Renal cortical epithelial cell (primary cell): Measurements from ENCODE around the gene A2M. TPM values are rescaled to one million over a fixed set of nuclear protein-coding genes. Genes with fewer than 3 reads are reported as not detected.

ENCODE experiments used
- DNase-seq: peaks from one replicate; pipeline ENCODE4 v3.0.0-alpha.2; 2011; ENCODE audit warnings: low read depth
- total RNA-seq: library from RNA; depleted of rRNA; stranded (reverse); fragments of >200 nt; gene quantifications from 2 replicates; pipeline ENCODE4 v1.2.3, GENCODE V29; 2014

Gene A2M
- total RNA-seq, 1 donor from 2014 or later = 0.35 TPM

DNA sequence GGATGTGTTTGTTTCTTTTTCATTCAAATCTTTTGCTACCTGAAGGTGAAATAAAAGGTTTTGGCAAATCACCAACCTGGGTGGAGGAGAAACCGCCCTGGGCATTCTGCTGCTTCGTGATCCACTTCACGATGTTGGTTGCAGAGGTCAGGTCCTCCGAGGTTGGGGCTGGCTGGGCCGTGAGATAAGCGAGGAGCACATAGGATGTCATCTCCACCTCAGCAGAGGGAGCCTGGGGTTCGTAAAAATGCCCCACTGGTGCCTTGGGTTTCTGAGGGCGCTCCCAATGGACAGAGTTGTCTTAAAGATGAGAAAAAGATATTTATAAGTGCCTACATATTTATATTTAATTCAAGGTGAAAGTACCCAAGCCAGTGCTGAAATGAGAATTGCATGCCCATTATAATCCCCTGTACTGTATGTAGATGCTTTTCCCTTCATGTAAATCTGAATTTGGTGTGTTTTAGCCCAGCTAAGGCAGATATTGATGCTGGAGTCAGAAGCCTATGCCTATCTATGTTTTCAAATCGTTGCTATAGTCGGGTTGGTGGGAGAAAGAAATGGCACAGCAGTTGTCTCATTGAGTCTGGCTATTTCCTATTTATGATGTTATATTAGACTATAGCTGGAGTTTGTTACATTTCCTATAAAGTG is 41.1 kb downstream of the A2M start:
- DNase-seq = no peak

DNA sequence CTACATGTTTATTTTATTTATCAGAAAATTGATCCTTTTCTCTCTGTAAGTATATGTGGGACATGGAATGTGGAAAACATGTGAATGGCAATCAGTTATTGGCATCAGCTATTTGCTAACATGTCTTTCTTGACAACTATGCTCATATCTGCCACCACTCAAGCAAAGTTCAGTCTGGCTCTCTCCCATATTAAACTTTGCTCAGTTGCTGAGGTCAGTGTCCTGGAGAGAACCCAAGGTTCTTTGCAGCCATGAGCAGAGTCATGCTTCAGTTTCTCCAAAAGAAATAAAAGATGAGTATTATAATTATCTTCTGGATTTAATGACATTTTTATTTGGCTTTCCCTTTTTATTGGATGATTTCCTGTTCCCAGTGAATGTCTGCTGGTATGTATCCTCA is 42.6 kb downstream of the A2M start:
- no peak for DNase-seq

DNA sequence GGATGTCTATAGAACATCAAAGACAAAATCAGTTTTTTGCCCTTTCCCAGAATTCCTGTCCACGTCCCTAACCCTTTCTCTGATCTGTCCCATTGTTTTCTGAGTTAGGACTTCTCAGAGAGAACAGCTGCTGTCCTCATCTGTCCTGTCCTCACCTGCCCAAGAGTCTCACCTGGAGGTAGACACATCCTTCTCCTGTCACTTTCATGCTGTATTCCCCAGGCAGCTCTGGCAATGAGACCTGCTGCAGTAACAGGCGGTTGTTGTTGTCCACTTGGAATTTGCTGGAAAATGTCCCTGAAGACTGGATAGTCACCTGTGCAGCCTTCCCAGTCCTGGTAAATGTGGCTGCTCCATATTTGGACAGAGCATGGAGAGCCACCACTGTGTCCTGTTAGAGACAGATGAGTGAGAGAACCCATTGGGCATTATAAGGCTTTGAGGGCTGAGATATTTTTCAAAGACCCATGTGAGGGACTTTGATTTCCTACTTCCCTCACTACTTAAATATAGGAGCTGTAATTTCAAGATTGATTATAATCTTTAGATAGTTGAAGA is 43.2 kb downstream of the A2M start:
- no peak for DNase-seq

DNA sequence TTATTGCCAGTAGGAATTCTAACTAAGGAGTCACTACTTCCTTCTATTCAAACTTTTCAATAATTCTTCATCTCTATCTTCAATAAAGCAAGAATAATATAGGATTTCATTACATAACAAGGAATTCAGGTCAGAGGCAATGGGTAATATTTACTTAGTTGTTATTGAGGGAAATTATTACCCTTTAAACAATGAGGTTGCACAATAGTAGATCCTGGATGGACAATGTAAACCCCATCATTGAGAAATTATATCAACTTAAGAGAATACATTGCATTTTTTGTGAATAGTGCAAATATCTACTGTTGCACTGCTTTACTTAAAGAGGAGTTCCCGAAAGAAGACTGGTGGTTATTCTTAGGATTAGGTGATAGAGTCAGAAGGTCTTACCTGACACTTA is 43.8 kb downstream of the A2M start:
- DNase-seq = no peak

DNA sequence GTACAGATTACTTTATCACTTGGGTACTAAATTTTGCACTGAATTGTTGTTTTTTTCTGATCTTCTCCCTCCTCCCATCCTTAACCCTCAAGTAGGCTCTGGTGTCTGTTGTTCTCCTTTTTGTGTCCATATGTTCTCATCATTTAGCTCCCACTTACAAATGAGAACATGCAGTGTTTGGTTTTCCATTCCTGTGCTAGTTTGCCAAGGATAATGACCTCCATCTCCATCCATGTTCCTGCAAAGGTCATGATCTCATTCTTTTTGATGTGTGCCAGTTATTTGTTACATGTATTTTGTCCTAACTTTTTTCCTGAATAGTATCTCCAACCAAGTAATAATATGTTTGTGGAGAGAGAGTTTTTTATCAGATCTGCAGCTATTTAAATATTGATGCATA is 44.2 kb downstream of the A2M start:
- no peak for DNase-seq

DNA sequence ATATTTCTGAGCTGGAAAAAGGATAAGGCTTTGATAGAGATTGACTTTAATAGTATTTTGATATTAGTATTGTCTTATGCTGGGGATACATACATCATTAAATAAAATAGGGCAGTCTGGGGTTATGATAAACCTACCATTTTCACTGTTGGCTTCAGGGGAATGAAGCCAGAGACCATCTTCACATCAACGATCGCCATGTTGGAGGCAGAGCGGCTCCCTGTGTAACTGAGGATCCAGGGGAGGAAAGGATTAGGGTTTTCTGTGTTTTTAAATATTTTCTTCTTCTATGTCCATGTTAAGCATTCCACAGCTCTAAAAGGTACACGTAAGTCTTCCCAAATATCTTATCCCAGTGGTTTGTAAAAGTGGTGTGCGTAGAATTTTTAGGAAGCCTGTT is 45.4 kb downstream of the A2M start:
- DNase-seq = no peak

DNA sequence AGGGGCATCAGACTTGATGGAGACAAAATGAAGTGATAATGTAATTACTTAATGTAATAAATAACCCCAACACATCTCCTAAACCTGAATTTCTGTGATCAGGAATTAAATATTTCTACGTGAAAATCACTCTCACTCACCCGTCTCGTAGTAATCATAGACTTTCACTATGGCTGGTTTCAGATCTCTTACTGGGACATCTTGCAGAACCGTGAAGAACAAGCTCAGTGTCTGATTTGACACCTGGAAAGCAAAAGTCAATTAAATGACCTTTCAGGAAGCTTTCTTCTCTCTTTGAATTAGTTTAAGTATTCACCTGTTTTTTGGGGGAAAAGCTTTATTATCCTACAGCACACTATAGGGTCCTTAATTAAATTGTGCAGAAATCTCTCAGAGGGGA is 47.1 kb downstream of the A2M start:
- no peak for DNase-seq

DNA sequence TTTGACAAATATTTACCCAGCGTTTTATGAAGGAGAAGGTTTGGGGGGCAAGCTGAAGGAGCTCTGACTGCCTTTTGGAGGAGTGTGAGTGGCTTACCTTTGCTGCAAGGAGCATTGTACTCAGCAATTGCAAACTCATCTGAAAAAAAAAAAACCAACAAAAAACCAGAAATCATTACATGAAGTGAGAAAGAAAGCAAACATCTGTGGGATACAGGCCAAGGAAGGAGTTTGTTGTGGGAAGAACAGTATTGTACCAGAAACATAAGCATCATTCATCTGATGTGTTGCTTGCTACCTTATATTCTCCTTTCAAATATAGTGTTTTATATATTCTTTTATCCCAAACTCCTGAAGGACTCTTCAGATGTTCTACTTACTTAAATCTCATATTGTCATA is 47.6 kb downstream of the A2M start:
- no peak for DNase-seq

DNA sequence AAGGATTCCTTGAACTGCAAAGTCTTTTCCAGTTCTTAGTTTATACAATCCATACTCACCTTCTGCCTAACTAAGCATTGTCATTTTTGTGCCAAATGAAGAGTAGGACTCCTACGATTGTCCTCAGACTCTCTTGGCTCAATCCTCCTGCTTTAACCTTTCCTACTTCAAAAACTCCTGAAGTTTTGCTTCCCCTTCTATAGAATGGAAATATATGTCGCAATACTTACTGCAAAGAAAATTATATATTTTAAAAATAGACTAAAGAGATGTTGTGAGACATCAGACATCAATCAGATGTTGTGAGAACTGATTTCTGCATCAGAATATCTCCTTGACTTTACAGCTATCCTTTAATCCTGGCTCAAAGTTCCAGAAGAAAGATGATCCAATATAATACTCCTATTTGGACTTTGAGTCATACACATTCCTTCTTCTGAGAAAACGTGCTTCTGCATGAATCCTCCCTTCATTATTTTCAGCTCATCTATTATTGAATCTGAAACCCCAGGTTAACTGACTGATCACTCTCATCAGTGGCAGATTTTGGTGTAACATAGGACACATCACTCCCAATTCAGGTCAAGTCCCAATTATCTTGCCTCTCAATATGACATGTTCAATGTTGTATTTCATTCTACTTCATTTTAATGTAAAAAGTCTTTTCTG is 48.8 kb downstream of the A2M start:
- DNase-seq = no peak

DNA sequence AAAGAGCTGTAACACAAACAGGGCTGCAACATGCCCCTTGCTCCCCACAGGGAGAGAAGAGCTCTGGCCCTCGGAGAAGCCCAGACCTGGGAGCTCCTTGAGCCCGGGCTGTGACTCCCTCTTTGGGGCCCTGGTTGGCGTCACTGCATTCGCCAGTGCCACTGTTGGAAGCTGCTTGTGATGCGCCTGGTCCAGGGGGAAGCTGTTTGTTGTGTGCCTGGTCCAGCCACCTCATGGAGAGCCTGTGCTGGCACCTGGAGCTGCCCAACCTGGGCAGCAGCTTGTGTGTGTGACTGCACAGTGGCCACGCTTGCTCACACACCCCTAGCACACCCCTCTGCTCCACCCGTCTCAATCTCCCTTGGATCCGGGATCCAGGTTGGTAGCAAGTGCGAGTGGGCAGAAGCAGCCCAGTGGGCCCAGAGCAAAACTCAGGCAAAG is 49.5 kb downstream of the A2M start:
- no peak for DNase-seq

DNA sequence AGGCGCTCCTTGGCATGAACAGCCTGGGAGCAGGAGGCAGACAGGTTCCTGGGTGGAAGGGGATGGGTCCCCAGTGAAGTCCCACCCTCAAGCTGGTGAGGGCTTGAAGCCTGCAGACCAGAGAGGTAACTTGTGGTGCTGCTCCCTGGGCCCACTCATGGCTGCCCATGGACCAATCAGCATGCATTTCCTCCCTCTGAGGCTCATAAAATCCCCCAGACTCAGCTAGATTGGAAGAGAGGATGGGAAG is 50.2 kb downstream of the A2M start:
- DNase-seq = no peak

DNA sequence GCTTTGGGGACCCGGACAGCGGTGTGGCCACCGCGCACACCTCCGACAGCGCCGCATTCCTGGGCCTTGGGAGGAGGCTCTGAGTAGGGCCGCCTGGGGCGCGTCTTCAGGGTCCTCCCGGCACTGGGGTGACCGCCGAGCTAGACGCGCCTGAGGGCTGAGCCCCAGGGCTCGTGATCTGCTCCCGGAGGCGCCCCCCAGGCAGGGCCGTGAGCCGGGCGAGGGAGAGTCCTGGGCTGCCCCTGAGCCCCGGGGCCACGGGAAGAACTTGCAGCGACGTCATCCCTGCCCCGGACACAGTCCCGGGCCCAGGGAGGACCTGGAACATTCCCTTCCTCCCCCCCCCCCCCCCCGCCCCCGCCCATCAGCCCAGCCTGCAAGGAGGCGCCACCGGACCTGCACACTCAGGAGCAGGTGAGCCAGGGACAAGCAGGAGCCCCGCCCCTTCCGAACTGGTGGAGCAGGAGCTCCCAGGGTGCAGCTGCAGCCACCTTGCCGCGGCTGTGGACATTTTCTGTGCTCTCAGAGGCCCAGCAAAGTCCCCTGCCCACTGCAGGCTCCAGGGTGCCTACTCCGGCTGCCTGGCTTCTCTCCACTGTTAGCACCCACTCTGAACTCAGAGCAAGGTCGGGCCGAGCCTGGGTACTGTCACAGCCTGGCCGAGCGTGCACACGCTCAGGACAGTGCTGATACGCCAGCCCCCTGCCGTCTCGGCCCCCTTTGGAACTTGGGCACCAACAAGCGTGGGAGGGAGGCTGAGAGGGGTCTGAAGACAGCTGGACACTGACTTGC is 50.7 kb downstream of the A2M start:
- DNase-seq = peak; percentile 51

DNA sequence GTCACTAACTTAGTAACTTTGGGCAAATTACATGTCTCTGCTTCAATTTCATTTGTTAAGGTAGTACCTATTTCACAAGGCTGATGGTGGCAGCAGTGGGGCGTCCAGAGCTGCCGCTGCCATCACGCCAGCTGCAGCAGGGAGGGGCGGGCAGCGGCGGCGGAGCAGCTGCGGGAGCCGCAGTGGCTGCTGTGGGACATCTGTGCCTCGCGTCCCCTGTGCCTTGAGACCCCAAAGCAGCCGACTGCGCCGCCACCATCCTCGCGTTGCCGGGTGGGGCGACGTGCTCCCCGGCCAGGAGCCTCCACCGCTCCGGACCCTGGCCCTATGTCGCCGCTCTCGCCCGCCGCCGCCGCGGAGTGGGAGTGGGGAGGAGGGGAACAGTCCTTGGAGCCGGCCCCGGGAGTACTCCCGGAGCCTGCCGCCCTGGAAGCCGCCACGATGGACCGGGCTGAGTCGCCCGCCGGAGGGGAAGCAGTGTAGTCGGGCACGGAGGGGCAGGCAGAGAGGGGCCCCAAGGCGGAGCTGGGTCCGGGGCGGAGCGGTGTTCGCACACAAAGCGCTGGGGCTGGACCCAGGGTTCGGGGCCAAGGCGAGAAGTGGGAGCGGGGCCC is 51.4 kb downstream of the A2M start:
- peak; percentile 59 for DNase-seq

DNA sequence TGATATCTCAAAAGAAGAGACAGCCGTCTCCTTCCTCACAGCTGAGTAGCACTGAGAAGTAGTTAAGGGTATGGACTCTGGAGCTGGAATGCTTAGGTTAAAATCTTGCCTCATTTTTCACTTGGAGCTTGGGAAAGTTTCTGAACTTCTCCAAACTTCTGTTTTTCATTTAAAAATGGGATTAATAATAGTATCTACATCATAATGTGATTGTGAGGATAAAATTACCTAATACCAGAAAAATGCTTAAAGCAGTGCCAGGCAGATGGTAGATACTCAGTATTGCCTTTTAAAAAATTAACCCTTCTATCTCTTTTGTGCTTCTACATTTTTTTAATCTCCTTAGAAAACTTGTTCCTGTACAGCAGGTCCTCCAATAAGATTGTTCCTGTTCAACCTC is 63.1 kb downstream of the A2M start:
- DNase-seq = no peak

DNA sequence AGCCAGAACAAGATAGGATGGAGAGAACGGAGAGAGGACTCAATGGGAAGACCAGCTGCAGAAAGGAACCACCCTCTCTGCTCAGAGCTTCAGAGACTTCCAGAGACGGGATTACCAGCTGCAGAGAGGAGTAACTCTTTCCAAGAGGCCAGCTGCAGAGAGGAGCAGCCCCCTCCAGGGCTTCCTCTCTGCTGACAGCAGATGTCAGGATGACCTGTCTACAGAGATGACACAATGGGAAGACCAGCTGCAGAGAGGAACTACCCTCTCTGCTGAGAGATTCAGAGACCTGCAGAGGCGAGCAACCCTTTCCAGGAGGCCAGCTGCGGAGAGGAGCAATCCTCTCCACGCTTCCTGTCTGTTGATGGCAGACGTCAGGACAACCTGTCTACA is 64.6 kb downstream of the A2M start:
- no peak for DNase-seq

DNA sequence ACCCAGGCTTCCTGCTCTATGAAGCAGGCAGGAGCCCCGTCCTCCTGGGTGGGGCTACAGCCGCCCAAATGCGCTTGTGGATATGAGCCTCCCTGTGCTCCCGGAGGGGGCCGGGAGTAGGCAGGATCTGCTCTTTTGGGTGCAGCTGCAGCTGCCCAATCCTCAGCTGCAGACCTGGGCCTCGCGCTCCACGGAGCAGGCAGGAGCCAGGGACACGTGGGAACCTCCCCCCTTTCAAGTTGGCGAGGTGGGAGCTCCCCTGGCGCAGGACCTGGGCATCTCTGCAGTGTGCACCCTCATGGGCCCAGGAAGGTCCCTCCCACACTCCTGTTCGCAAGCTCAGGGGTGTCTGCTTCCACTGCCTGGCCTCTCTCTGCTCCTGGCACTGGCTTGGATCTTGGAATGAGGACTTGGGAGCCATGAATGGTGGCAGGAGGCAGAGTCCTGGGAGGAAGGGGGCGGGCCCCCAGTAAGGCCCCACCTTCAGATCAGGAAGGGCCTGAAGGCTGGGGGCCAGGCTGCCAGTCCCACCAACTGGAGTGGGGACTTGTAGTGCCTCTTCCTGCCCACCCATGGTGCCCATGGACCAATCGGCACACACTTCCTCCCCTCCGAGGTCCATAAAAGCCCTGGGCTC is 65.1 kb downstream of the A2M start:
- no peak for DNase-seq

DNA sequence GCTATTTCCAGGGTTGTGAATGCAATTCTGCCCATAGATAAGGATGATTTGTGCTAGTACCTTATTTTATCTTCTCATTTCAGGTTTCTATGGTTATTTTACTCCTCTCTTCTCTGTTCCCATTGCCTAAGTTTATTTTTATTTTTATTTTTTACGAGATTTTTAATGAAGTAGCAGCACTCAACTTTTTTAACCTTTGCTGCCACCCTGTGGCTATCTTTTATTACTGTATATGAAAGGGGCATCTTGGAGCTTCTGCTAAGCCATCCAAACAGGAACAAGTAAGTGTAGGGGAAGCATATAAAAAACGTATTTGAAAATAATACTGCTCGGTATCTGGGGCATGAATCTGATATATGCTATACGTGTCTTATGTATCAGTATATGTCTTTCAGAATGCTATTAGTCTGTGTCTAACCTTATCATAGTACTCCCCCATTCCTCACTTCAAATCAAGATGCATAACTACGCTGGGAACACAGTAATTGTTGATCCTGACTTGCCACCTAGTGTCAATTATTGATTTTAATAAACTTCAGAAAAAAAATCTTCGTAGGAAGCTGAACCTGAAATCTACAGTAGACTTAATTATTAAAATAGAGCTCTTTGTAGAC is 66.1 kb downstream of the A2M start:
- peak; percentile 61 for DNase-seq

DNA sequence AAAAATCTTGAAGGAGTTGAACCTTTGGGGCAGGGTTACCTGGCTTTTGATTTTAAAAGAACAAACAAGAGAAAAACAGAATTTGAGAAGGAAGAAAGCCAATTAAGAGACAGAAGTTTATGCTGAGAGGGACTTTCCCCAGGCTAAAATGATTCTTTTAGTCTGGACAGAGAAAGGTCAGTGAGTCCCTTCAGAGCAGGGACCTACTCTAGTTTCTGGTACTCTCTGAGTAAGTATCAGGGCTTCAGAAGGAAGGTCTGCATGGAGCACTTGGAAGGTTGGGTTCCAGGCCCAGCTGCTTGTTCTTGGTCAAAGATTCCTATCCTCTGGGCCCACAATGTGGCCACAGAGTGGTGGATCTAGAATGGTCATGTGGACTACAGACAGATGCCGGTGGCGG is 66.8 kb downstream of the A2M start:
- no peak for DNase-seq

DNA sequence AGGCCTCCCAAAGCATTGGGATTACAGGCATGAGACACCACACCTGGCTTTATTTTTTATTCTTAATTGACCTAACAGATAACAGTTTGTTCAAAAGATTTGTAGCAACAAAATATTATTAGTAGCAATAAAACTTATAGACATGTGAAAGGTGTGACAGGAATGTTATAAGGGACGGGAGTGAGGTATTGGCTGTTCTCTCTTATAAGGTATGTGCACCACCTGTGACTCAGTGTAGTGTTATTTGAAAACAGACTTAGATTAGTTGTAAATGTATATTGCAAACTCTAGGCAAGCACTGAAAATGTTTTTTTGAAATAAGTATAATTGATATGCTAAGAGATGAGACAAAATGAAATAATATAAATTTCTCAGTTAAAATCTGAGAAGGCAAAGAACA is 68.6 kb downstream of the A2M start:
- no peak for DNase-seq

DNA sequence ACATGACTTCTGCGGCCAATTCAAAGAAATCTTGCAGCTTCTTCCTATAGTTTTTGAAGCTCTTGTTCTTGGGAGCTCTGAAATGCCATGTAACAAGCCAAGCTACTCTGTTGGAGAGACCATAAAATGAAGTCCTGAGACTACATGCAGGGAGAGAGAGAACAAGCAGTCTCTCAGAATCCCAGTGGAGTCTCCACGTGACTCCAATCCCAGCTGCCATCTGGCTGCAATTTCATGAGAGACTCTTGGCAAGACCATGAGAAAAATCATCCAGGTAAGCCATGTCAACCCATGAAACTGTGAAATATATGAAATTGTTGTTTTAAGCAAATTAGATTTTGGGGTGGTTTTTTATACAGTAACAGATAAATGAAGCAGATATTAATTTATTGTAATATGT is 72.0 kb downstream of the A2M start:
- DNase-seq = no peak

DNA sequence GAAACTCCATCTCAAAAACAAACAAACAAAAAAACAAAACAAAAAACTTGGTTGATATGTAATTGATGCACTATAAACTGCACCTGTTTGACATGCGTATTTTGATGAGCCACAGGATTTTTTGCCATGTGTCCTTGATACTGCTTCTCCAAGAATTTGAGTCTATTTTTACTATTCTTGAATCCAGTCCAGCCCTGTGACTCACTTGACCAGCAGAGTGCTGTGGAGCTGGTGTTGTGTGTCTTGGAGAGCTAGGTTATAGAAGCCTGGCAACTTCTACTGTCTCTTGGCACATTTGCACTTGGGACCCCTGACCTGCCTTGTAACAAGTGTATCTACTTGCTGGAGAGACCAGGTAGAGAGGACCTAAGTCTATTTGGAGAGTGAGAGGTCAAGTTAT is 74.4 kb downstream of the A2M start:
- peak; percentile 9 for DNase-seq
